ENCODE results near the gene CA10.

DNA sequence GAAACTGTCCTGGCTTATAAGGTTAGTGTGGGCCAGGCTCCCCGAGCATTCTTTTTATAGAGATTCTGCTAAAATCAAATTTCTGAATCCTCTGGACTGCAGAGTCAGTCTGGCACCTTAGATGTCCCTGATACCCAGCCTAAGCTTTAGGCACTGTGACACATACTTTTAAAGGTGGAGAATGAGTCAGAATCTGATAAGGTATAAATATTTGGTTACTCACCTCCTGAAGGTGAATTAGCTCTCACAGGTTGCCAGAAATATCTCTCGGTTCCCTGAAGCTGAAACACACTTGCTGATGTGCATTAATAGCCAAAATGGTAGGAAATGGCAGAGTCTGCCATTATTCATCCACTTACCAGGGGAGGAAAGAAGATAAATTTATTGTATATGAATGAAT lies 451.3 kb downstream of the CA10 start:
- no peak for TF ChIP-seq POLR2AphosphoS5 (IDR thresholded peaks at IDR 0.05; ENCODE audit: low read depth, low read length)
- no peak for TF ChIP-seq TAF1 (IDR thresholded peaks at IDR 0.05; ENCODE audit: borderline replicate concordance, insufficient read depth, low read length)
- TF ChIP-seq REST (IDR thresholded peaks at IDR 0.05; ENCODE audit: insufficient read depth in 1 of 2, low read depth in 2 of 2, low read length in 2 of 2), result no peak

All from PFSK-1 (cell line).